ENCODE measurements around the gene CEP112.

The CEP112 gene

DNA sequence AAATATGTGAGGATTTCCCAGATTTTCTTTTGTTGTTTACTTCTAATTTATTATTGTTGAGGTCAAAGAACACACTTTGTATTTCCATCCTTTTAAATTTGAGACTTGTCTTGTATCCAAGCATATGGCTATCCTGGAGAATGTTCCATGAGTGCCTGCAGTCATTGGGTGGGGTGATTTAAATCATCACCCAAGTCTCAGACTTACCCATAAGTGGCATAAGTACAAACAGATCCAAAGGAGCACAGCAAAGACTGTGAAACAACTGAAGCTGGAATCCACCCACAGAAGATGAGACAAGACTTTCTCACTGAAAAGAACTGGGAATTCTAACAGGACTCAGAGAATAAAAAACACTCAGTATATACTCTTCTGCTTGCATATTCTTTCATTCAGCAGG, 239.9 kb downstream of the CEP112 start:
- TF ChIP-seq, protein P1, sequence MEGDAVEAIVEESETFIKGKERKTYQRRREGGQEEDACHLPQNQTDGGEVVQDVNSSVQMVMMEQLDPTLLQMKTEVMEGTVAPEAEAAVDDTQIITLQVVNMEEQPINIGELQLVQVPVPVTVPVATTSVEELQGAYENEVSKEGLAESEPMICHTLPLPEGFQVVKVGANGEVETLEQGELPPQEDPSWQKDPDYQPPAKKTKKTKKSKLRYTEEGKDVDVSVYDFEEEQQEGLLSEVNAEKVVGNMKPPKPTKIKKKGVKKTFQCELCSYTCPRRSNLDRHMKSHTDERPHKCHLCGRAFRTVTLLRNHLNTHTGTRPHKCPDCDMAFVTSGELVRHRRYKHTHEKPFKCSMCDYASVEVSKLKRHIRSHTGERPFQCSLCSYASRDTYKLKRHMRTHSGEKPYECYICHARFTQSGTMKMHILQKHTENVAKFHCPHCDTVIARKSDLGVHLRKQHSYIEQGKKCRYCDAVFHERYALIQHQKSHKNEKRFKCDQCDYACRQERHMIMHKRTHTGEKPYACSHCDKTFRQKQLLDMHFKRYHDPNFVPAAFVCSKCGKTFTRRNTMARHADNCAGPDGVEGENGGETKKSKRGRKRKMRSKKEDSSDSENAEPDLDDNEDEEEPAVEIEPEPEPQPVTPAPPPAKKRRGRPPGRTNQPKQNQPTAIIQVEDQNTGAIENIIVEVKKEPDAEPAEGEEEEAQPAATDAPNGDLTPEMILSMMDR (conservative IDR thresholded peaks at IDR 0.05; ENCODE audit: low read depth, low read length), result no peak
- DNase-seq (ENCODE audit: low read depth), result no peak
- no peak overlapping the region for H3K4me3 ChIP-seq (ENCODE audit: low read length)

GRCh38 chr17:65947831-65948230, 244.1 kb downstream of the CEP112 start:
- DNase-seq (ENCODE audit: low read depth), result no peak
- TF ChIP-seq, protein P1 (conservative IDR thresholded peaks at IDR 0.05; ENCODE audit: low read depth, low read length), result no peak
- H3K4me3 ChIP-seq (ENCODE audit: low read length), result no peak overlapping the region

DNA sequence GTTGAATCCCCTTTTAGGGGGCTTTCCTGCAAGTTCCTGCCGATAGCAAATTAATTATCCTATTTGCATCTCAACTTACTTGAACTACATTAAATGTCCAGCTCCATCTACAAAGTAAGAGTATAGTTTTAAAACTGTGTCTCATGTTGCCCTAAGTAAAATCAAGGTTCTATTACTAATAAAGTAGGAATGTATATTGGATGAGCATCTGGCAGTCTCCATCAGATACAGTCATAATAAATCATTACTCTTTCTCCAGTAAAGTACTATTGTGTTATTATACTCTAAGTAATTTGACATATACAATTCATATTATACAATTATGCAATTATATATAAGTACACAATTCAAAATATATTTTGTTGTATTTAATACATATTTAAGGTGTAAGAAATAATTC, 249.3 kb downstream of the CEP112 start:
- H3K4me3 ChIP-seq (ENCODE audit: low read length), result no peak overlapping the region
- no peak for DNase-seq (ENCODE audit: low read depth)
- TF ChIP-seq, protein P1 (conservative IDR thresholded peaks at IDR 0.05; ENCODE audit: low read depth, low read length), result no peak

DNA sequence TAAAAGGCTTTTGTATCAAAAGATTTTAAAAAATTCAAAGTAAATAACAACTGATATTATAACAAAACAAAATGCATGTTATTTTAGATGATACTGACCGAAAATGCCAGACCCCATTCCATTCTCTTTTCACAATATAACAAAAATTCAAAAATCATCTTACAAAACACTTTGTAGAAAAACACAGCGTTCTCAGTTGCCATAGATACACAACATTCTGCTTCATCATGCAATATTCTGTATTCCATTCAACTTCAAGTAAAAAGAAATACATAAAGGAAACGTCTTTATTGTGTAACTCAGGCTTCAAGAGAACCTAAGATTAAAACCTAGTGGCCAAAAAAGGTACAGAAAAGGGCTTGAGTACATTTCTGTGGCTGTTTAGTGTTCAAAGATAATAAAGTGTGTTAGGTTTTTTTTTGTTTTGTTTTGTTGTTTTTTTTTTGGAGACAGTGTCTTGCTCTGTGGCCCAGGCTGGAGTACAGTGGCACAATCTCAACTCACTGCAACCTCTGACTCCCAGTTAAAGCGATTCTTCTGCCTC, 250.5 kb downstream of the CEP112 start:
- TF ChIP-seq, protein P1 (conservative IDR thresholded peaks at IDR 0.05; ENCODE audit: low read depth, low read length), result no peak
- no peak overlapping the region for H3K4me3 ChIP-seq (ENCODE audit: low read length)
- no peak for DNase-seq (ENCODE audit: low read depth)

- TF ChIP-seq, protein P1 (conservative IDR thresholded peaks at IDR 0.05; ENCODE audit: low read depth, low read length), result no peak
- no peak for DNase-seq (ENCODE audit: low read depth)
- no peak overlapping the region for H3K4me3 ChIP-seq (ENCODE audit: low read length)
Observed at GRCh38 chr17:65936013-65936412, 255.9 kb downstream of the CEP112 start.

DNA sequence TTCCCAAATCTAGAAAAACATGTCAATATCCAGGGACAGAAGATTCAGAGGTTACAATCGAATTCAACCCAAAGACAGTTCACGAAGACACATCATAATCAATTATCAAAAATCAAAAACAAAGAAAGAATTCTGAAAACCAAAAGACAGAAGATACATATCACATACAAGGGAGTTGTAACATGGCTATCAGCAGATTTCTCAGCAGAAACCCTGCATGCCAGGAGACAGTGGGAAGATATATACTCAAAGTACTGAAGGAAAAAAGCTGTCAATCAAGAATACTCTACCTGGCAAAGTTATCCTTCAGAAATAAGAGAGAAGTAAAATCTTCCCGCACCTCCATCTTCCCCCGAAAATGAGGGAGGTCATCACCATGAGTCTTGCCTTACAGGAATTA, 258.6 kb downstream of the CEP112 start:
- H3K4me3 ChIP-seq (ENCODE audit: low read length), result no peak overlapping the region
- TF ChIP-seq, protein P1 (conservative IDR thresholded peaks at IDR 0.05; ENCODE audit: low read depth, low read length), result no peak
- no peak for DNase-seq (ENCODE audit: low read depth)

DNA sequence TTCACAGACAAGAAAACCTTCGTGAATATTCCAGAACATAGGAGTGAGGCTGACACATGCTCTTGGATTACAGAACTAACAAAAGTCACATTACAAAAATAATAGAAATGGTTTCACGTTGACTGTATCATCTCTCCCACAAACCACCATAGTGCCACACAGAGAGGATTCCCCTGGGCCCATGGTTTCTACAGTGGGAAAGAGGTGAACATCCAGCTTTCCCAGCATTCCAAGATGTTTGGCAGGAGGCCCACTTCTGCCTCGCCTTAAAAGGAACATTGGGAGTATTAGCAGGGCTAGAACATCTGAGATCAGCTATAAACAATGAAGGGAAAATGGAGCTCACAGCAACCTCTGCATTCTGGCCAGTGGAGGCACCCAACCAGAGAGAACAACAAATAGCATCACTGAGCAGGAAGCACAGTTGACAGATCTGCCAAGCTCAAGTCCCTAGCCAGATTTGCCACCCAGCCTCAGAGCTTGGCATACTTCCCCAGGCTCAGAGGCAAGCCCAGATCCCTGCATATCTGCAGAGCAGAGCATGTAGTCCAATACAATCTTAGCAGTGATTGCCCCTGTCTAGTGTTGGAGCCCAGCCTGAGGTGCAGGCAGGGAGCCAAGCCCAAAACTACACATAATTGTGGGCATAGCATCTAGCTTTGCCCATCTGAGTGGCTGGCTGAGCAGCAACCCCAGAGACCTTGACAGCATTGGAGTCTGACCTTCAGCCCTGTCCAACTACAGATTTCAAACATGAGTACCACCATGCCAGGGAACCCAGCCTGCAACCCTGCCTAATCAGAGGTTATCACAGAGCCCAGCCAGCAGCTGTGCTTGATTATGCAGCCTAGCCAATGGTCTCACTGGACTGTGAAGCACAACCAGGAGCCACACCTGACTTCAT, 260.4 kb downstream of the CEP112 start:
- DNase-seq (ENCODE audit: low read depth), result no peak
- TF ChIP-seq, protein P1 (conservative IDR thresholded peaks at IDR 0.05; ENCODE audit: low read depth, low read length), result no peak

More for the DNA sequence above, 260.4 kb downstream of the CEP112 start:
- no peak overlapping the region for H3K4me3 ChIP-seq (ENCODE audit: low read length)

All from retinal pigment epithelial cell (primary cell).